CD4-positive, alpha-beta T cell treated with Interleukin-15 for 1 hour (primary cell): ENCODE measurements around the gene CYP27A1.
"Not testable (repeated sequence)": the region's sequence is repeated elsewhere in the genome, so short reads cannot be mapped to it uniquely, and the experiment has no call there.

Experiments used
- DNase-seq: peaks from one replicate; pipeline ENCODE4 v3.0.0-alpha.2; 2020

CYP27A1 gene

GRCh38 chr2:218781691-218782527 is at the start of gene CYP27A1:
TSS of gene CYP27A1 (plus strand) at chr2:218782147. CDS start at chr2:218782183, 36 bp downstream.
- no peak for DNase-seq

GRCh38 chr2:218732761-218733158 is 49.2 kb upstream of the CYP27A1 start:
- no peak for DNase-seq

GRCh38 chr2:218733171-218734021 is 48.6 kb upstream of the CYP27A1 start:
- peak; percentile 82 for DNase-seq

GRCh38 chr2:218734190-218734975 is 47.6 kb upstream of the CYP27A1 start:
- DNase-seq, result no peak

GRCh38 chr2:218736531-218736930 is 45.4 kb upstream of the CYP27A1 start:
- no peak for DNase-seq

- DNase-seq, result no peak
Measured at GRCh38 chr2:218743068-218743467, 38.9 kb upstream of the CYP27A1 start.

- DNase-seq, result no peak
Measured at GRCh38 chr2:218744615-218745014, 37.3 kb upstream of the CYP27A1 start.

GRCh38 chr2:218745160-218745558 is 36.8 kb upstream of the CYP27A1 start:
- DNase-seq, result peak; percentile 60

- no peak for DNase-seq
Measured at GRCh38 chr2:218745559-218746469, 36.1 kb upstream of the CYP27A1 start.

- DNase-seq, result no peak
Measured at GRCh38 chr2:218746470-218746795, 35.5 kb upstream of the CYP27A1 start.

GRCh38 chr2:218746960-218747359 is 35.0 kb upstream of the CYP27A1 start:
- DNase-seq, result no peak

GRCh38 chr2:218748741-218749441 is 33.1 kb upstream of the CYP27A1 start:
- no peak for DNase-seq

- no peak for DNase-seq
Measured at GRCh38 chr2:218754201-218754600, 27.7 kb upstream of the CYP27A1 start.

GRCh38 chr2:218754781-218755180 is 27.2 kb upstream of the CYP27A1 start:
- DNase-seq, result no peak

- DNase-seq, result no peak
Measured at GRCh38 chr2:218755198-218755566, 26.8 kb upstream of the CYP27A1 start.

- DNase-seq, result no peak
Measured at GRCh38 chr2:218755567-218756404, 26.2 kb upstream of the CYP27A1 start.

GRCh38 chr2:218756599-218757377 is 25.2 kb upstream of the CYP27A1 start:
- DNase-seq, result no peak

GRCh38 chr2:218761795-218762194 is 20.2 kb upstream of the CYP27A1 start:
- no peak for DNase-seq

GRCh38 chr2:218772759-218773158 is 9.2 kb upstream of the CYP27A1 start:
- not testable (repeated sequence) for DNase-seq

GRCh38 chr2:218773881-218774280 is 8.1 kb upstream of the CYP27A1 start:
- no peak for DNase-seq
